Posterior vena cava (tissue), 2 donors: ENCODE data around the gene ADTRP. TPM values are rescaled to one million over a fixed set of nuclear protein-coding genes. Genes with fewer than 3 reads are reported as not detected.
"Not testable (repeated sequence)": the region's sequence is repeated elsewhere in the genome, so short reads cannot be mapped to it uniquely, and the experiment has no call there.

Experiments used
- DNase-seq: peaks from one replicate; pipeline ENCODE4 v3.0.0-alpha.2; 2020; ENCODE audit warnings: low spot score
- intact Hi-C, 2 donors: fragments of 100-400 bp; cut with DNase I; formaldehyde crosslinking; loops; one replicate each; pipeline versions ENCODE4 v1.14.1 to v1.14.2; 2022 to 2023
- total RNA-seq, 2 donors: library from RNA; stranded (reverse); fragmentation: NEBNext Ultra II Directional; extraction: Animal tissue kit (Norgen Biotek cat#: 25700); gene quantifications; one replicate each; pipeline ENCODE4 v1.2.1, GENCODE V29; 2021
- donor health status: DM: yes; HTN: yes; CAD: no.
- donor health status: DM: yes; HTN: yes; CAD: no.

The ADTRP gene
- total RNA-seq, 2 donors from 2014 or later: 0.48 to 1.2 TPM

GRCh38 chr6:11711984-11712711 is 66.5 kb downstream of the ADTRP start:
- intact Hi-C loops: no loop called here
- no peak for DNase-seq

- intact Hi-C loops: no loop called here
- no peak for DNase-seq
These were observed 67.3 kb downstream of the ADTRP start for GRCh38 chr6:11711003-11711983.

GRCh38 chr6:11710311-11710761 is 68.3 kb downstream of the ADTRP start:
- intact Hi-C loops: no loop called here

GRCh38 chr6:11706171-11706570 is 72.4 kb downstream of the ADTRP start:
- DNase-seq: no peak
- intact Hi-C loops: no loop called here

More at GRCh38 chr6:11710311-11710761, 68.3 kb downstream of the ADTRP start:
- no peak for DNase-seq

GRCh38 chr6:11705483-11705882 is 73.1 kb downstream of the ADTRP start:
- intact Hi-C loops: no loop called here
- DNase-seq: no peak

GRCh38 chr6:11705069-11705468 is 73.5 kb downstream of the ADTRP start:
- intact Hi-C loops: no loop called here
- DNase-seq: no peak

- DNase-seq: no peak
- intact Hi-C loops: loop anchor here in 1 of 2 donors (1.0 kb wide), 1 partner anchor 20 kb away; no protein-coding TSS in a partner anchor
These were observed 74.9 kb downstream of the ADTRP start for GRCh38 chr6:11703725-11704124.

- intact Hi-C loops: no loop called here
- DNase-seq: no peak
These were observed 76.0 kb downstream of the ADTRP start for GRCh38 chr6:11702500-11703130.

- intact Hi-C loops: no loop called here
- DNase-seq: no peak
These were observed 76.5 kb downstream of the ADTRP start for GRCh38 chr6:11702089-11702488.

- intact Hi-C loops: no loop called here
- no peak for DNase-seq
These were observed 77.0 kb downstream of the ADTRP start for GRCh38 chr6:11701573-11701972.

- no peak for DNase-seq
- intact Hi-C loops: no loop called here
These were observed 78.4 kb downstream of the ADTRP start for GRCh38 chr6:11700118-11700718.

- intact Hi-C loops: no loop called here
These were observed 79.0 kb downstream of the ADTRP start for GRCh38 chr6:11699576-11699975.

GRCh38 chr6:11692451-11693376 is 85.9 kb downstream of the ADTRP start:
- intact Hi-C loops: no loop called here
- DNase-seq: no peak

More at GRCh38 chr6:11699576-11699975, 79.0 kb downstream of the ADTRP start:
- no peak for DNase-seq

- no peak for DNase-seq
- intact Hi-C loops: loop anchor here in 1 of 2 donors (10.0 kb wide), 1 partner anchor 1065 kb away; no protein-coding TSS in a partner anchor
These were observed 88.8 kb downstream of the ADTRP start for GRCh38 chr6:11689847-11690246.

GRCh38 chr6:11689400-11689799 is 89.2 kb downstream of the ADTRP start:
- intact Hi-C loops: loop anchor here in 1 of 2 donors (10.0 kb wide), 1 partner anchor 1065 kb away; no protein-coding TSS in a partner anchor
- not testable (repeated sequence) for DNase-seq

GRCh38 chr6:11688425-11688709 is 90.2 kb downstream of the ADTRP start:
- intact Hi-C loops: loop anchor here in 1 of 2 donors (10.0 kb wide), 1 partner anchor 1064 kb away; no protein-coding TSS in a partner anchor
- no peak for DNase-seq

- intact Hi-C loops: loop anchor here in 1 of 2 donors (10.0 kb wide), 1 partner anchor 1061 kb away; no protein-coding TSS in a partner anchor
- no peak for DNase-seq
These were observed 93.0 kb downstream of the ADTRP start for GRCh38 chr6:11685481-11686093.
